Measurements from ENCODE around the gene TMPRSS6.

The TMPRSS6 gene

GRCh38 chr22:37109242-37109917 is at the start of gene TMPRSS6:
Gene TMPRSS6 (minus strand): TSS chr22:37109713. CDS start chr22:37103417, 6,296 bp downstream.
- Histone ChIP-seq H3K27me3 (peaks cover 3% of the 10 kb centered on the region), H3K4me1 (ENCODE audit: control insufficient read depth in 1 of 2, insufficient read depth in 1 of 2, low read depth in 1 of 2, low read length in 1 of 2) (no peaks in the 10 kb centered on the region), H3K9me3 (no peaks in the 10 kb centered on the region), H3K27ac (no peak within 1 kb of the TSS), H3K36me3 (no peaks in the 10 kb centered on the region), H3K4me3 (ENCODE audit: low read depth in 1 of 2, low read length in 1 of 2) (no peak within 1 kb of the TSS)
- TF ChIP-seq CTCF (IDR thresholded peaks at IDR 0.05): no peak

- Histone ChIP-seq H3K9me3 (no peaks in the 10 kb centered on the region), H3K4me3 (ENCODE audit: low read depth in 1 of 2, low read length in 1 of 2) (no peak overlapping the region), H3K36me3 (no peaks in the 10 kb centered on the region), H3K27me3 (peaks cover 22% of the 10 kb centered on the region), H3K4me1 (ENCODE audit: control insufficient read depth in 1 of 2, insufficient read depth in 1 of 2, low read depth in 1 of 2, low read length in 1 of 2) (peaks cover 0 to 7% of the 10 kb centered on the region in 2 experiments), H3K27ac (no peak overlapping the region)
- TF ChIP-seq CTCF (IDR thresholded peaks at IDR 0.05): no peak
Measured at GRCh38 chr22:37158963-37159290, 49.4 kb upstream of the TMPRSS6 start.

- H3K4me1 ChIP-seq (ENCODE audit: control insufficient read depth in 1 of 2, insufficient read depth in 1 of 2, low read depth in 1 of 2, low read length in 1 of 2): peaks cover 0 to 7% of the 10 kb centered on the region in 2 experiments
- H3K36me3 ChIP-seq: no peaks in the 10 kb centered on the region
- H3K27ac ChIP-seq: no peak overlapping the region
- H3K4me3 ChIP-seq (ENCODE audit: low read depth in 1 of 2, low read length in 1 of 2): no peak overlapping the region
- no peak for TF ChIP-seq CTCF (IDR thresholded peaks at IDR 0.05)
- H3K27me3 ChIP-seq: peaks cover 22% of the 10 kb centered on the region
- H3K9me3 ChIP-seq: no peaks in the 10 kb centered on the region
Measured at GRCh38 chr22:37157516-37158285, 48.2 kb upstream of the TMPRSS6 start.

- no peak for TF ChIP-seq CTCF (IDR thresholded peaks at IDR 0.05)
- H3K27ac ChIP-seq: no peak overlapping the region
- H3K9me3 ChIP-seq: no peaks in the 10 kb centered on the region
- no peaks in the 10 kb centered on the region for H3K36me3 ChIP-seq
- peaks cover 0 to 7% of the 10 kb centered on the region in 2 experiments for H3K4me1 ChIP-seq (ENCODE audit: control insufficient read depth in 1 of 2, insufficient read depth in 1 of 2, low read depth in 1 of 2, low read length in 1 of 2)
- H3K4me3 ChIP-seq (ENCODE audit: low read depth in 1 of 2, low read length in 1 of 2): no peak overlapping the region
- peaks cover 22% of the 10 kb centered on the region for H3K27me3 ChIP-seq
Measured at GRCh38 chr22:37156686-37157435, 47.3 kb upstream of the TMPRSS6 start.

GRCh38 chr22:37155971-37156370 is 46.5 kb upstream of the TMPRSS6 start:
- Histone ChIP-seq H3K27ac (no peak overlapping the region), H3K36me3 (no peaks in the 10 kb centered on the region), H3K4me1 (ENCODE audit: control insufficient read depth in 1 of 2, insufficient read depth in 1 of 2, low read depth in 1 of 2, low read length in 1 of 2) (peaks cover 0 to 7% of the 10 kb centered on the region in 2 experiments), H3K9me3 (no peaks in the 10 kb centered on the region), H3K27me3 (peaks cover 22% of the 10 kb centered on the region), H3K4me3 (ENCODE audit: low read depth in 1 of 2, low read length in 1 of 2) (no peak overlapping the region)
- no peak for TF ChIP-seq CTCF (IDR thresholded peaks at IDR 0.05)
